ENCODE data around the gene TOR1A. TPM values are rescaled to one million over a fixed set of nuclear protein-coding genes. Genes with fewer than 3 reads are reported as not detected.

The TOR1A gene
- total RNA-seq, 1 donor from 2014 or later: 35.5 TPM

- DNase-seq (no peak), ATAC-seq (no peak)
- Histone ChIP-seq H3K4me1 (no peaks in the 10 kb centered on the region), H3K36me3 (no peaks in the 10 kb centered on the region), H3K27ac (no peak overlapping the region), H3K27me3 (no peaks in the 10 kb centered on the region), H3K9me3 (no peaks in the 10 kb centered on the region), H3K4me3 (no peak overlapping the region)
- intact Hi-C loops (cut with DNase I): no loop called here
- no peak for TF ChIP-seq CTCF (IDR thresholded peaks at IDR 0.05)
These were observed 54.3 kb downstream of the TOR1A start for GRCh38 chr9:129769669-129770068.

- H3K4me1 ChIP-seq: peaks cover 4% of the 10 kb centered on the region
- DNase-seq: no peak
- intact Hi-C loops (cut with DNase I): no loop called here
These were observed 55.5 kb downstream of the TOR1A start for GRCh38 chr9:129768486-129768885.

GRCh38 chr9:129765764-129766317 is 58.1 kb downstream of the TOR1A start:
- Histone ChIP-seq H3K27me3 (no peaks in the 10 kb centered on the region), H3K9me3 (no peaks in the 10 kb centered on the region), H3K36me3 (no peaks in the 10 kb centered on the region), H3K4me1 (peaks cover 14% of the 10 kb centered on the region), H3K27ac (no peak overlapping the region), H3K4me3 (no peak overlapping the region)
- ATAC-seq: no peak
- no peak for DNase-seq
- intact Hi-C loops (cut with DNase I): no loop called here
- TF ChIP-seq CTCF (IDR thresholded peaks at IDR 0.05): no peak

More at GRCh38 chr9:129768486-129768885, 55.5 kb downstream of the TOR1A start:
- H3K36me3 ChIP-seq: no peaks in the 10 kb centered on the region
- no peak overlapping the region for H3K27ac ChIP-seq
- no peak overlapping the region for H3K4me3 ChIP-seq
- no peak for TF ChIP-seq CTCF (IDR thresholded peaks at IDR 0.05)
- ATAC-seq: no peak
- no peaks in the 10 kb centered on the region for H3K9me3 ChIP-seq
- no peaks in the 10 kb centered on the region for H3K27me3 ChIP-seq

GRCh38 chr9:129762985-129763926 is 60.7 kb downstream of the TOR1A start:
- Histone ChIP-seq H3K27me3 (no peaks in the 10 kb centered on the region), H3K27ac (peak overlapping the region; percentile 67), H3K4me3 (no peak overlapping the region), H3K36me3 (no peaks in the 10 kb centered on the region), H3K9me3 (no peaks in the 10 kb centered on the region), H3K4me1 (peaks cover 14% of the 10 kb centered on the region)
- no peak for TF ChIP-seq CTCF (IDR thresholded peaks at IDR 0.05)
- intact Hi-C loops (cut with DNase I): no loop called here
- ATAC-seq (peak; percentile 46), DNase-seq (no peak)

Small RNA genes within 50 kb of the gene (microRNA-seq; reads per million reads assigned to microRNA genes)
- not detected for gene MIR6855 (ENCODE audit: borderline microRNAs expressed)

Other genes starting within 250 kb of the TOR1A start
- gene C9orf50, start 203.0 kb downstream of the TOR1A start, total RNA-seq: not detected
- gene NTMT1, start 198.0 kb downstream of the TOR1A start, total RNA-seq: 25.6 TPM
- 16.7 TPM for gene ASB6, start 182.0 kb downstream of the TOR1A start, total RNA-seq
- 1.1 TPM for gene PRRX2, start 158.5 kb downstream of the TOR1A start, total RNA-seq
- 2.1 TPM for gene PTGES, start 71.1 kb downstream of the TOR1A start, total RNA-seq
- gene TOR1B, start 21.0 kb downstream of the TOR1A start, total RNA-seq: 26.0 TPM
- gene C9orf78, start 11.1 kb upstream of the TOR1A start, total RNA-seq: 36.6 TPM
- gene USP20, start 11.3 kb upstream of the TOR1A start, total RNA-seq: 21.4 TPM
- 50.0 TPM for gene FNBP1, start 219.1 kb upstream of the TOR1A start, total RNA-seq
- 39.3 TPM for gene GPR107, start 229.8 kb upstream of the TOR1A start, total RNA-seq

Measured in upper lobe of right lung (tissue), 1 donor.